Epithelial cell of proximal tubule (primary cell): Measurements from ENCODE around the gene ZBTB18. TPM values are rescaled to one million over a fixed set of nuclear protein-coding genes. Genes with fewer than 3 reads are reported as not detected.

Experiments
- DNase-seq: peaks from one replicate; pipeline ENCODE4 v3.0.0-alpha.2; 2011; ENCODE audit warnings: low read depth
- H3K4me3 ChIP-seq: 2 replicates; pipeline ENCODE4 v1.5.1; 2011; ENCODE audit warnings: low read depth, mild to moderate bottlenecking, low read length
- CTCF ChIP-seq: conservative IDR thresholded peaks from 2 replicates; pipeline ENCODE4 v1.5.1; 2012; ENCODE audit warnings: low read depth, mild to moderate bottlenecking, low read length
- total RNA-seq: library from RNA; depleted of rRNA; stranded (reverse); fragments of >200 nt; gene quantifications from 2 replicates; pipeline ENCODE4 v1.2.3, GENCODE V29; 2015

The ZBTB18 gene
- total RNA-seq, 1 donor from 2014 or later, result 7.9 TPM

- no peak for DNase-seq
- TF ChIP-seq CTCF, result no peak
- H3K4me3 ChIP-seq, result no peak overlapping the region
Observed at GRCh38 chr1:244077473-244078220, 26.6 kb downstream of the ZBTB18 start.

- peak; percentile 82 for DNase-seq
- TF ChIP-seq CTCF, result peak; percentile 26
- H3K4me3 ChIP-seq, result no peak overlapping the region
Observed at GRCh38 chr1:244080343-244080929, 29.4 kb downstream of the ZBTB18 start.

GRCh38 chr1:244082969-244083368 lies 31.9 kb downstream of the ZBTB18 start:
- no peak overlapping the region for H3K4me3 ChIP-seq
- TF ChIP-seq CTCF, result no peak
- no peak for DNase-seq

GRCh38 chr1:244083383-244083943 lies 32.4 kb downstream of the ZBTB18 start:
- TF ChIP-seq CTCF, result no peak
- H3K4me3 ChIP-seq, result no peak overlapping the region
- DNase-seq, result no peak

- no peak for TF ChIP-seq CTCF
- no peak overlapping the region for H3K4me3 ChIP-seq
- DNase-seq, result no peak
Observed at GRCh38 chr1:244084763-244085162, 33.7 kb downstream of the ZBTB18 start.

- H3K4me3 ChIP-seq, result no peak overlapping the region
- no peak for DNase-seq
- TF ChIP-seq CTCF, result no peak
Observed at GRCh38 chr1:244085891-244086290, 34.8 kb downstream of the ZBTB18 start.
